ENCODE results near the gene ZNRD2.

ZNRD2 gene

GRCh38 chr11:65617990-65618751 is 47.9 kb downstream of the ZNRD2 start:
- DNase-seq (ENCODE audit: low read depth) = no peak
- H3K4me3 ChIP-seq (ENCODE audit: low read depth, low read length) = no peak overlapping the region
- TF ChIP-seq POLR2A (IDR thresholded peaks at IDR 0.05; ENCODE audit: extremely low read depth, insufficient read length) (no peak), MYC (IDR thresholded peaks at IDR 0.05; ENCODE audit: low read depth, low read length) (no peak), MAX (IDR thresholded peaks at IDR 0.05; ENCODE audit: low read depth, low read length) (no peak), CTCF (IDR thresholded peaks at IDR 0.05; ENCODE audit: low read depth, low read length) (no peak)

- no peak overlapping the region for H3K4me3 ChIP-seq (ENCODE audit: low read depth, low read length)
These were observed 48.5 kb downstream of the ZNRD2 start for GRCh38 chr11:65618763-65619162.

GRCh38 chr11:65619281-65619928 is 49.1 kb downstream of the ZNRD2 start:
- DNase-seq (ENCODE audit: low read depth) = no peak
- TF ChIP-seq CTCF (IDR thresholded peaks at IDR 0.05; ENCODE audit: low read depth, low read length) (no peak), MYC (IDR thresholded peaks at IDR 0.05; ENCODE audit: low read depth, low read length) (no peak), POLR2A (IDR thresholded peaks at IDR 0.05; ENCODE audit: extremely low read depth, insufficient read length) (no peak), MAX (IDR thresholded peaks at IDR 0.05; ENCODE audit: low read depth, low read length) (no peak)
- H3K4me3 ChIP-seq (ENCODE audit: low read depth, low read length) = no peak overlapping the region

More at GRCh38 chr11:65618763-65619162, 48.5 kb downstream of the ZNRD2 start:
- no peak for TF ChIP-seq POLR2A (IDR thresholded peaks at IDR 0.05; ENCODE audit: extremely low read depth, insufficient read length)
- TF ChIP-seq MAX (IDR thresholded peaks at IDR 0.05; ENCODE audit: low read depth, low read length) = no peak
- TF ChIP-seq MYC (IDR thresholded peaks at IDR 0.05; ENCODE audit: low read depth, low read length) = no peak
- no peak for TF ChIP-seq CTCF (IDR thresholded peaks at IDR 0.05; ENCODE audit: low read depth, low read length)
- DNase-seq (ENCODE audit: low read depth) = no peak

GRCh38 chr11:65620666-65621065 is 50.4 kb downstream of the ZNRD2 start:
- TF ChIP-seq MYC (IDR thresholded peaks at IDR 0.05; ENCODE audit: low read depth, low read length) (no peak), CTCF (IDR thresholded peaks at IDR 0.05; ENCODE audit: low read depth, low read length) (no peak), POLR2A (IDR thresholded peaks at IDR 0.05; ENCODE audit: extremely low read depth, insufficient read length) (no peak), MAX (IDR thresholded peaks at IDR 0.05; ENCODE audit: low read depth, low read length) (no peak)
- no peak for DNase-seq (ENCODE audit: low read depth)

GRCh38 chr11:65621460-65621859 is 51.2 kb downstream of the ZNRD2 start:
- TF ChIP-seq MAX (IDR thresholded peaks at IDR 0.05; ENCODE audit: low read depth, low read length) (no peak), CTCF (IDR thresholded peaks at IDR 0.05; ENCODE audit: low read depth, low read length) (no peak), POLR2A (IDR thresholded peaks at IDR 0.05; ENCODE audit: extremely low read depth, insufficient read length) (no peak), MYC (IDR thresholded peaks at IDR 0.05; ENCODE audit: low read depth, low read length) (no peak)

More at GRCh38 chr11:65620666-65621065, 50.4 kb downstream of the ZNRD2 start:
- no peak overlapping the region for H3K4me3 ChIP-seq (ENCODE audit: low read depth, low read length)

More at GRCh38 chr11:65621460-65621859, 51.2 kb downstream of the ZNRD2 start:
- H3K4me3 ChIP-seq (ENCODE audit: low read depth, low read length) = no peak overlapping the region
- DNase-seq (ENCODE audit: low read depth) = no peak

Data from NB4 (cell line).